GM21515 (cell line): Measurements from ENCODE around the gene RRAGB.
A peak's percentile ranks its signal among the peaks of the same experiment; 100 is the strongest.
"Not testable (repeated sequence)": the region's sequence is repeated elsewhere in the genome, so short reads cannot be mapped to it uniquely, and the experiment has no call there.

Source experiments
- ATAC-seq: cut with Tn5 transposase; IDR thresholded peaks from one replicate; pipeline ENCODE4 v1.9.1; 2021; ENCODE audit not compliant: unreplicated experiment

RRAGB gene

DNA sequence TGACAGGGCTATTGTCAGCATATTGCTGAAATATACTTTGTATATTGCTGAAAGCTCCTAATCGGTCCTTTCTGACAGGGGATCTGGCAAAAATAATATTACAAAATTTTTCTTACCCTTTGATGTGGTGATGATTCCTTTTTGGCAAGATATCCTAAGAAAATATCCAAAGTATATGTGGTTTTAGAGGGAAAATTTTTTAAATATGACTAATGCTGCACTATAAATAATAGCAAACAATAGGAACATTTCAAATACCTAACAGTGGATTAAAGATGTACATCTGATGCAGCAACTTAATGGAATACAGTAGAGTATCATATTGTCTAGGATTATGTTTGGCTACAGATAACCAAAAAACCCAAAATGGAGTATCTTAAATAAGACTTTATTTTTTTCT is 49.6 kb downstream of the RRAGB start:
- no peak for ATAC-seq

GRCh38 chrX:55774419-55774818 is 56.9 kb downstream of the RRAGB start:
- ATAC-seq: not testable (repeated sequence)

DNA sequence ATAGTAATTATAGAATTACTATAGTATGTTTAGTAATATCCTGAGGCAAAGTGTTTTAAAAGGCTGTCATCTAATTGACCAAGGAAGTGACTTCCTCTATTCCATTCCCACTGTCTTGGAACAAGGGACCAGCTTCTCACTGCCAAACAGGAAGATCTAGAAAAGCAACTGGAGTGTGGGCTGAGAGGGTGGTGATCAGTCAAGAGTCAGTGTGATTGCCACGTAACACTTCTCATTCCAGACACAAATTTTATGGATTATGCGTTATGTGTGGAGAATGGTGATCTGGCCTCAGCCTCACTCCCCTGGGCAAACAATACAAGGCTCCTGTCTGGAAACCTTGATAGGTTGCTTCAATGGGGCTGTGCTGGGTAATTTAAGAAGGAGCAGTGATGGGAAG is 60.0 kb downstream of the RRAGB start:
- ATAC-seq: no peak

DNA sequence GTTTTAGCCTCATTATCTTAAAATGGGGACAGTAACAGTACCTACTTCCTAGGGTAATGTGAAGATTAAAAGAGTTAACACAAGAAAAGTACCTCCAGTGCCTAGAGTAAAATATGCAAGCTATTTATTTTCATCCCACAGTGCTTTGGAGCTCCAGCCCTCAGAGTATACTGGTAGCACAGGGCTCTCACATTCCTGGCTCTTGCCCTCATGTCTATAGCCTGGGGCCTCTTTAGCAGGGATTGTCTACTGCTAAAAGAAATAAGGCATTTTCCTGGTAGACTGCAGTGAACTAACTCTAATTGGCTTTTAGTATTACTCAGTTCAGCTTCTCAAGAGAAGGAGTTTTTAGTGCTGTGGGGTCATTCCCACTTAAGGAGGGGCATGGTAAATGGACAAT is 60.8 kb downstream of the RRAGB start:
- no peak for ATAC-seq

DNA sequence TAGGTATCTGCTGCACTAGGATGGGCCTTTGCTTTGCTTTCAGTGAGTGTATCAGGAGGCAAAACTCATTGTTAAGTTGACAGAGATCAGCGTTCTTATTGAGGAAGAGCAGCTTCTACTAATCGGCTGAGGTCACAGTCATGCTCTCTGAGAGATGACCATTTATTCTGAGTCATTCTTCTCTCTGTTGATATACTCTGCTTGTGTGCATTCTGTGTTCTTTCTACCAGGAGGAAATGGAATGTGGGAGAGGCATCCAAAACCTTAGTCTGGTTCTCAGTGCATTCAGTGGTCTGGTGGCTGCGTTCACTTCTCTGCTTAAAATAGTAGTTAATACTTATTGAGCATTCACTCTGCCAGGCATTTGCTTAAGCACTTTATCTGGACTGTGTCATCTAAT is 66.2 kb downstream of the RRAGB start:
- no peak for ATAC-seq

GRCh38 chrX:55787063-55787462 is 69.5 kb downstream of the RRAGB start:
- no peak for ATAC-seq

DNA sequence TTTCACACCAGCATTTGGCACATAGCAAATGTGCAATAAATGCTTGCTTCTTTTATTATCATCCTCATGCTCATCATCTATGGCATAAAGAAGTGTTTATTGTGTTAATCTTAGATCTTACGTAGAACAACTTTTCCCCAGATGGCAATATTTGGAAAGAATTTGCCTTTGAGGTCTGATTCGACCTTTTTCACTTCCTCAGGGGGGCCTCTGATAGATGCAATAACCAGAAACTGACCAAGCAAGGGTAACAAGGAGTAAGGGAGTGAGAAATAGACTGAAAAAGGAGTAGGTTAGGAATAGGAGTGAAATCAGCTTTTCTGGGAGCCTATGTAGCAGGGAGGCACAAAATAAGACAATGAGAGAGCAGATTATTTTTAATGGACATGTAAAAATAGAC is 70.2 kb downstream of the RRAGB start:
- ATAC-seq: no peak

DNA sequence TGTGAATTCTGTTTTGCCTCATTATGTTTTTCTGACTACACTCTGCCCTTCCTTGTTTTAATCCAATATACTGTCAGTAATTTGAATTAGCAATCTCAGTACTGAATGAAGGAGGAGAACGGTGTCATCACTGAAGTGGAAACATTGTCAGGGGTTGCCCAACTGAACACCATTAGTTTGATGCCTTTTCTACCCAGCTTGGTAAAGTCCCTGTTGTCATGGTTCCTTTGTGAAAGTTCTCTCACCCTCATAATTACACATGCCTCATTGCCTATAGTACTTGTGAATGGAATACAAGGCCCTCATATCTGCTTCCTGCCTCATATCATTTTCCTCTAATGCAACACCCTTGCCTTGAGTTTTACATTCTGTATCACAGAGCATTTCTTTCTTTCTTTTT is 76.9 kb downstream of the RRAGB start:
- peak; percentile 54 for ATAC-seq

- no peak for ATAC-seq
Observed at GRCh38 chrX:55796496-55796895, 78.9 kb downstream of the RRAGB start.

GRCh38 chrX:55801811-55802210 is 84.3 kb downstream of the RRAGB start:
- ATAC-seq: no peak
